IPS-18a (cell line): ENCODE measurements around the gene TMEM87A.
A peak's percentile ranks its signal among the peaks of the same experiment; 100 is the strongest.

Experiments used
- H3K27ac ChIP-seq: one replicate; pipeline ENCODE4 v1.5.1; 2013; ENCODE audit warnings: low read length
- H3K27me3 ChIP-seq: one replicate; pipeline ENCODE4 v1.6.1; 2013; ENCODE audit warnings: mild to moderate bottlenecking, low read length; ENCODE audit not compliant: control insufficient read depth, insufficient read depth
- H3K36me3 ChIP-seq: one replicate; pipeline ENCODE4 v1.6.1; 2013; ENCODE audit warnings: low read depth, low read length; ENCODE audit not compliant: control insufficient read depth
- H3K4me1 ChIP-seq: one replicate; pipeline ENCODE4 v1.6.1; 2013; ENCODE audit warnings: low read depth, low read length; ENCODE audit not compliant: control insufficient read depth
- H3K4me3 ChIP-seq: one replicate; pipeline ENCODE4 v1.5.1; 2013; ENCODE audit warnings: low read length
- H3K9ac ChIP-seq: one replicate; pipeline ENCODE4 v1.6.1; 2013; ENCODE audit warnings: mild to moderate bottlenecking, low read length, moderate library complexity
- H3K9me3 ChIP-seq: one replicate; pipeline ENCODE4 v1.6.1; 2013; ENCODE audit warnings: low read depth, low read length; ENCODE audit not compliant: control insufficient read depth

Gene TMEM87A

DNA sequence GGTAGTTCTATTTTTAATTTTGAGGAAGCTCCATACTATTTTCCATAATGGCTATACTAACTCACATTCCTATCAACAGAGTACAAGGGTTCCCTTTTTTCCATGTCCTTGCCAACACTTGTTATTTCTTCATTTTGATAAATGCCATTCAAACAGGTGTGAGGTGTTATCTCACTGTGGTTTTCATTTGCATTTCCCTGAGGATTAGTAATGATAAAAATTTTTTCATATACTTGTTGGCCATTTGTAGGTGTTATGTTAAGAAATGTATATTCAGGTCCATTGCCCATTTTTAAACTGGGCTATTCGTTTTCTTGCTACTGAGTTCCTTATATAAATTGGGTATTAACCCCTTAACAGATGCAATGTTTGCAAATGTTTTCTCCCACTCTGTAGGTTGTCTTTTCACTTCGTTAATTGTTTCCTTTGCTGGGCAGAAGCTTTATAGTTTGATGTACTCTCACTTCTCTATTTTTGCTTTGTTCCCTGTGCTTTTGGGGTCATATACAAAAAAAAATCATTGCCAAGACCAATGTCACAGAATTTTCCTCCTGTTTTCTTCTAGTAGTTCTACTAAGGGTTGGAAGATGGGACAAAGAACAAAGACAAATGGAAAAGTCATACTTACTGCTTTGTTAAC is 54.2 kb downstream of the TMEM87A start:
- Histone ChIP-seq H3K9me3 (no peaks in the 10 kb centered on the region), H3K36me3 (peaks cover 43% of the 10 kb centered on the region), H3K4me3 (no peak overlapping the region), H3K27me3 (no peaks in the 10 kb centered on the region), H3K9ac (no peak overlapping the region), H3K4me1 (no peaks in the 10 kb centered on the region), H3K27ac (no peak overlapping the region)

DNA sequence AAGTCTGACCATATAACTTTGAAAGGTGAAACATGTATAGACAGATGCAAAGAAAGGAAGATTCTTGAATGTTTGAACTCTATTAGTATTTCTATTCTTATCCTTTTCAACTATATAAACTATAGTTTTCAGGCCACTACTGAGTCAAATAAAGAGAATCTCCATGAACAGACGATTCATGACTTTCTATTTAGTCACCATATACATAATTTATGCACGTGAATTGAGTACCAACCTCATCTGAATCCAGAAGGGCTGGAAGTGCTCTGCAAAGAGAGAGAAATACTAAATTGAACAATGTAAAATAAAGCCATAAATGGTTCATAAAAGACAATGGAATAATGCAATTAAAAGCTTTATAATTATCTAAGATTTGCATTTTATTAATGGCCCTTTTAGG is 55.7 kb downstream of the TMEM87A start:
- Histone ChIP-seq H3K9me3 (no peaks in the 10 kb centered on the region), H3K27ac (no peak overlapping the region), H3K36me3 (peaks cover 49% of the 10 kb centered on the region), H3K27me3 (no peaks in the 10 kb centered on the region), H3K4me3 (no peak overlapping the region), H3K4me1 (no peaks in the 10 kb centered on the region), H3K9ac (no peak overlapping the region)

DNA sequence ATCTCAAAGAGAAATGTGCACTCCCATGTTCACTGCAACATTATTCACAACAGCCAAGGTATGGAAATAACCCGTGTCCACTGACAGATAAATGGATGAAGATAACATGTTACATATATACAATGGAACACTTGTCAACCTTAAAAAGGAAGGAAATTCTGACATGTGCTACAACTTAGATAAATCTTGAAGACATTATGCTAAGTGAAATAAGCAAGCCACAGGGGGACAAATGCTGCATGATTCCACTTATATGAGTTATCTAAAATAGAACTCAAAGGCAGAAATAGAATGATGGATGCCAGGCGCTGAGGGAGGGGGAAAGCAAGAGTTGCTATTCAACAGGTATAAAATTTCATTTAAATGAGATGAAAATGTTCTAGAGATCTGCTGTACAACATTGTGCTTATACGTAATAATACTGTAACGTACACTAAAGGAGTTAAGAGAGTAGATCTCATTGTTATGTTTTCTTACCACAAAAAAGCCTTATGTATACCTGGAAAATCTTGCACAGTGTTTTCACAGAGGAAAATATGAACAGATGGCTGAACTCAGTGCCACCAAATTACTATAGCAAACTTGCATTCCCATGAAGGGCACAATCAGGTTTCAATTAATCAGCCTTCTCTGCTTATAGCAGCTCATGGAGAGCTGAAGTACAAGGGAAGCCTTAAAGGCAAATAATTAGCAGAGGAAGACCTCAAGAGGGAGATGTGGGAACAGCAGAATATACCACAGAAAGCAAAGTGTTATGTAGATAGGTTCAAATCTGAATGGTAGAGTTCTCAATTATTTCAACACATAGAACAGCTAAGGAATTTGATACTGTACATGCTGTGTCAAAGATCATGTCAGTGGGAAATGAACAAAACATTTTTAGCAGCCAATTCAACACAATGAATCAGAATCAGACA is 57.1 kb downstream of the TMEM87A start:
- Histone ChIP-seq H3K4me1 (no peaks in the 10 kb centered on the region), H3K4me3 (no peak overlapping the region), H3K9ac (no peak overlapping the region), H3K9me3 (no peaks in the 10 kb centered on the region), H3K36me3 (peaks cover 56% of the 10 kb centered on the region), H3K27ac (no peak overlapping the region), H3K27me3 (no peaks in the 10 kb centered on the region)

DNA sequence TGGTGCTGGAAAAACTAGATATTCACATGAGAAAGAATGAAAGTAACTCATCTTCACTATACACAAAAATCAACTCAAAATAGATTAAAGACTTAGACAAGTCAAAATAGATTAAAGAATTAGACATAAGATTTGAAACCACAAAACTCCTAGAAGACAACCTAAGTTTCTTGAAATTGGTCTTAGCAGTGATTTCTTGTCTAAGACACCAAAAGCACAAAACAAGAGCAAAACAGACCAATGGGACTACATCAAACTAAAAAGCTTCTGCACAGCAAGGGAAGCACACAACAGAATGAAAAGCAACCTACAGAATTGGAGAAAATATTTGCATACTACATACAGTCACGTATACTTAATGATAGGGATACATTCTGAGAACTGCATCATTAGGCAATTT is 58.6 kb downstream of the TMEM87A start:
- Histone ChIP-seq H3K4me1 (no peaks in the 10 kb centered on the region), H3K9ac (no peak overlapping the region), H3K36me3 (peaks cover 62% of the 10 kb centered on the region), H3K9me3 (no peaks in the 10 kb centered on the region), H3K27ac (no peak overlapping the region), H3K27me3 (no peaks in the 10 kb centered on the region), H3K4me3 (no peak overlapping the region)

DNA sequence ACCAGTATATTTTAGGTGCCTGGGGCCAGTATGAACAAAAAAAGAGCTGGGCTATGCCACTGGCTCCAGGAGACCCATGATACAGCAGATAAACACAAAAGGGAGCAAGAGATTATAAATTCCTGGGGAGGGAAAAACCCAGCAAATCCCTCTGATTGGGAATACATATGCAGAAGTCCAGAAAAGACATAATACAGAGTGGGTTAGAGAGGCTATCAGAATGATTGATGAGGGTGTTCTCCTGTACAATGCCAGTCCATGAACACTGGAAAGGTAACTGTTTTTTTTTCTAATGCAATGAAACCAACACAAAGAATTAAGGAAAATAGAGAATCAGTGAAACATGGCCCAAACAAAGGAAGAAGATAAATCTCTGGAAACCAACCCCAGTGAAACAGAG is 59.7 kb downstream of the TMEM87A start:
- Histone ChIP-seq H3K27me3 (no peaks in the 10 kb centered on the region), H3K36me3 (peaks cover 51% of the 10 kb centered on the region), H3K4me1 (no peaks in the 10 kb centered on the region), H3K9me3 (no peaks in the 10 kb centered on the region), H3K9ac (no peak overlapping the region), H3K27ac (no peak overlapping the region), H3K4me3 (no peak overlapping the region)

DNA sequence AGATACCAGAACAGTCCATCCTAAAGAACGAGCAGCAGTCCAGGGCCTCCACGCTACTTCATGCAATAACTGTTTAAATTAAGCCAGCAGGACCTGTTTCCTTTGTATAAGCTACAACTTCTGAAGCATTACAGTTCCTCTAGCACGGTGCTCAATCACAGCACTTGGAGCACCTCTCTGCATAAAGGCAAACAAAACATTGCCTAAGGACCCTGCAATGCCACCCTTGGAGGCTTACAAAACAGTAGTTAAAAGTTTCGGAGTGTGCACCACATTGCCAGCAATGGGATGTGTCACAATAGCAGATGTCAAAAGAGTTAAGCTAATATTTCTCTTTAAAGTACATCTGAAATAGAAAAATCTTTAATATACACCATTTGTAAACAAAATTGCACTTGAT is 62.5 kb downstream of the TMEM87A start:
- H3K9ac ChIP-seq: no peak overlapping the region
- no peak overlapping the region for H3K4me3 ChIP-seq
- H3K27ac ChIP-seq: no peak overlapping the region
- H3K27me3 ChIP-seq: no peaks in the 10 kb centered on the region
- no peaks in the 10 kb centered on the region for H3K4me1 ChIP-seq
- peaks cover 26% of the 10 kb centered on the region for H3K36me3 ChIP-seq
- no peaks in the 10 kb centered on the region for H3K9me3 ChIP-seq

DNA sequence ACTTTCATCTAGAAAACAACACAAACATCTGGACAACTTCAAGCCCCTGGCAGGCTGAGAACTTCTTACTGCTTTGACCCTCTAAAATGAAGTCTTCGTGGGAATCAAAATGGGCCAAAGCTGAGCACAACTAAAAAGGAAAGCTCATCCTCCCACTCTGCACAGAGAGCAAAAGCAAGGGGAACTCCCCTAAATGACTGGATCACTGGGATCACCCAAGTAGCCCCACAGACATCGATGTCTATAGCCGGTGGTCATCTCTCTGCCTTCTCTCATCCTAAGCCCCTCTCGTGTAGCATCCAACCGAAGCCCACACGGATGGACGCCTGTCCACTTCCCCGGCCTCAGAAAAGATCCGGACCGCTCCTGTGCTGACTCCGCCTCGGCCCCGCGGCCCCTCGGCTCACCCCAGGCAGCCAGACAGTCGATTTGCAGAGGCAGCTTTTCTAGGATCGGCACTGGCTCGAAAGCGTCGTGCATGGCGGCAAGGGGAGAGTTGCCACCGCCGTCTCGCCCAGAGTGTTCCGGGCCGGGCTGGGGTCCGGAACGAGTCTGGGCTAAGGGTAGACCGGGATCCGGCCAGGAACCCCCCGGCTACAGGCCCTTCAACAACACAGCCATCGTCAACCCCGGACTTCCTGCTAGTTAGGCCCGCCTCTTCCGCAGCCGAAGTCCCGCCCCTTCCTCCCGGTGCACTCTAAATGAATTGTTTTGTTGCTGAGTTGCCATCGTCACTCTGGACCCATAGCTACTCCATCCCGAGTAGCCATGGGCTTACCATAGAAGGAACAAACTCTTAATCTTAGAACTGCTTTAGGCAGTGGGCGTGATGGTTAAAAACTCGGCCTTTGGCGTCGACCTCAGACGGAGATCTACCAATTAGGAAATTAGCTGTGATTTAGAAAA is 65.3 kb downstream of the TMEM87A start, which contains the start of gene VPS39:
VPS39 (minus strand) TSS at position 631 of the 906 bp plus-strand sequence; CDS start at position 480, 151 bp downstream.
- Histone ChIP-seq H3K4me1 (no peaks in the 10 kb centered on the region), H3K4me3 (peak within 1 kb of the TSS; percentile 97), H3K9me3 (no peaks in the 10 kb centered on the region), H3K9ac (peak within 1 kb of the TSS; percentile 86), H3K27ac (peak within 1 kb of the TSS; percentile 61), H3K36me3 (peaks cover 18% of the 10 kb centered on the region), H3K27me3 (no peaks in the 10 kb centered on the region)

DNA sequence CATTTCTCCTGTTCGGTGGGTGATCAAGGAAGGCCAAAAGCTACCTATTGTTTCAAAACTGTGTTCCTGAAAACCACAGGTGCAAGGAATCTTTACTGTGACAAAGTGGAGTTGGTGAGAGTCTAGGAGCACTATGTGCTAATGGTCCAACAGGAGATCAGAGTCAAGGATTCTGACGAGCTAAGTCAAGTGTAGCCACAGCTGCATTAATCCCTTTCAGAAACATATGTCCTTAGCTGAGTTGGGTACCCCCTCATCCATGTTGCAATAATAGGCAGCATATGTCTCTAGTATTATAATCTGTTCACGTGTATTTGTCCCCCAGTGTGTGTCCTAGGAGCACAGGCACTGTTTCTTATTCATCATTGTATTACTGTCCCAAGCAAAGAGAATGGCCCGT is 66.8 kb downstream of the TMEM87A start:
- Histone ChIP-seq H3K36me3 (peaks cover 10% of the 10 kb centered on the region), H3K9me3 (no peaks in the 10 kb centered on the region), H3K4me3 (no peak overlapping the region), H3K27me3 (no peaks in the 10 kb centered on the region), H3K27ac (no peak overlapping the region), H3K4me1 (no peaks in the 10 kb centered on the region), H3K9ac (no peak overlapping the region)

DNA sequence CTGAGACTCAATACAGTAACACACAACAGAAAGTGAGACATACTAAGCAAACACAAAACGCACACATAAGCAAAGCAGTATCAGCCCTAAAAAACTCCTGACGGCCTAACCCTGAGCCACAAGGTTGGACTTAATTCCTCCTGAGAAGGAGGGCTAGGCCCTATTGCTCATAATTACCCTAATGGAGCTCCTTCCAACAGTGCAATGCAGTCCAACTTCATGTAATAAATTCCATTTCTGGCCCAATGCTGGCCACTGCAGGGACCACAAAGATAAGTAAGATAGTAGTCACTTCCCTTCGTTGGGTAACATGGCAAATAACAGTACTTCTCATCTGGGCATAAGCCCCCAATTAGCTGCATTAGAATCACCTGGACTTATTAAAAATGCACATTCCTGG is 69.3 kb downstream of the TMEM87A start:
- no peaks in the 10 kb centered on the region for H3K9me3 ChIP-seq
- H3K4me3 ChIP-seq: no peak overlapping the region
- no peaks in the 10 kb centered on the region for H3K4me1 ChIP-seq
- no peaks in the 10 kb centered on the region for H3K36me3 ChIP-seq
- H3K9ac ChIP-seq: no peak overlapping the region
- no peak overlapping the region for H3K27ac ChIP-seq
- H3K27me3 ChIP-seq: no peaks in the 10 kb centered on the region

DNA sequence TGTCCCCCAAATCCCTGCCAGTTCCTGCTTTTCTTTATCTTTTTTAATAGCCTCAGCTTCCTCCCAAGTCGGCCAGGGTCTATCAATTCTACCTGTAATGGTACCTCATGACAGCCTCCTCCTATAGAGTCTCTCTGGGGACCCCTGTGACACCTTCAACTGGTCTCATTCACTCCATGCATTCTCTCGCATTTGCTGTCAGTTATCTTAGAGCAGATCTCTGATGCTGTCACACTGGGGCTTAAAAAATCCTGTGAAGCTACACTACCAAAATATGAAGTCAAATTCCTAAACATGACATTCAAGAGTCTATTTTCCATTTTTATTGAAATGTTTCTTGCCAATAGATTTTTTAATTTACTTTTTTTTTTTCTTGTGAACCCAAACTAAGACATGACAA is 70.6 kb downstream of the TMEM87A start:
- no peak overlapping the region for H3K9ac ChIP-seq
- no peak overlapping the region for H3K27ac ChIP-seq
- H3K27me3 ChIP-seq: no peaks in the 10 kb centered on the region
- H3K4me1 ChIP-seq: no peaks in the 10 kb centered on the region
- H3K36me3 ChIP-seq: no peaks in the 10 kb centered on the region
- no peak overlapping the region for H3K4me3 ChIP-seq
- H3K9me3 ChIP-seq: no peaks in the 10 kb centered on the region

DNA sequence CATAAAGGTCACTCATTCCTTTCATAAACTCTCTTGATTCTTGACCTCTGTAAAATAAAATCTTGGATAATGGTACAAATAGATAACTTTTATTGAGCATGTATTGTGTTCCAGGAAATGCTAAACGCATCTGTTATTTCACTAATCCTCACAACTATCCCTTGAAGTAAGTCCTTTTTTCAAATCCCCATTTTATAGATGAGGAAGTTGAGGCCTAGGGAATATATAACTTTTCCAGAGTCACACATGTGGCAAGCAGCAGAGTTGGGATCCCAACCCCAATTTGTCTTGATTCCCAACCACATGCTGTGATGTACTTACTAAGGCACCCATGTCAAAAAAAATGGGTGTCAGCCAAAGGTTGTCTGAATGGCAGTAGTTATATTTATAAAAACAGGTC is 71.4 kb downstream of the TMEM87A start:
- Histone ChIP-seq H3K27ac (no peak overlapping the region), H3K9ac (no peak overlapping the region), H3K36me3 (no peaks in the 10 kb centered on the region), H3K4me3 (no peak overlapping the region), H3K27me3 (no peaks in the 10 kb centered on the region), H3K9me3 (no peaks in the 10 kb centered on the region), H3K4me1 (no peaks in the 10 kb centered on the region)
